GM21619 (cell line): ENCODE results near the gene HUWE1.
"Not testable (repeated sequence)": the region's sequence is repeated elsewhere in the genome, so short reads cannot be mapped to it uniquely, and the experiment has no call there.

Experiments
- ATAC-seq: cut with Tn5 transposase; IDR thresholded peaks from one replicate; pipeline ENCODE4 v1.9.1; 2021; ENCODE audit not compliant: unreplicated experiment

HUWE1 gene

GRCh38 chrX:53686151-53686885, at the start of gene HUWE1:
Gene HUWE1, minus strand, starts transcription at chrX:53686719. Its CDS starts 32,612 bp downstream, at chrX:53654107.
- peak; percentile 40 for ATAC-seq

GRCh38 chrX:53732797-53733196, 46.3 kb upstream of the HUWE1 start:
- no peak for ATAC-seq

- no peak for ATAC-seq
These were observed 43.2 kb upstream of the HUWE1 start for GRCh38 chrX:53729751-53730150.

- no peak for ATAC-seq
These were observed 42.0 kb upstream of the HUWE1 start for GRCh38 chrX:53728506-53728905.

- no peak for ATAC-seq
These were observed 38.4 kb upstream of the HUWE1 start for GRCh38 chrX:53724872-53725271.

GRCh38 chrX:53723381-53723780, 36.9 kb upstream of the HUWE1 start:
- ATAC-seq: no peak

- ATAC-seq: not testable (repeated sequence)
These were observed 35.1 kb upstream of the HUWE1 start for GRCh38 chrX:53721610-53722009.

GRCh38 chrX:53719666-53720065, 33.1 kb upstream of the HUWE1 start:
- not testable (repeated sequence) for ATAC-seq

GRCh38 chrX:53718073-53718472, 31.6 kb upstream of the HUWE1 start:
- ATAC-seq: no peak

GRCh38 chrX:53717205-53717604, 30.7 kb upstream of the HUWE1 start:
- ATAC-seq: no peak

- no peak for ATAC-seq
These were observed 30.0 kb upstream of the HUWE1 start for GRCh38 chrX:53716328-53717088.

GRCh38 chrX:53715346-53715924, 28.9 kb upstream of the HUWE1 start:
- ATAC-seq: no peak

- peak; percentile 73 for ATAC-seq
These were observed 28.2 kb upstream of the HUWE1 start for GRCh38 chrX:53714580-53715345.

GRCh38 chrX:53713987-53714579, 27.6 kb upstream of the HUWE1 start:
- peak; percentile 22 for ATAC-seq

GRCh38 chrX:53711436-53711835, 24.9 kb upstream of the HUWE1 start:
- ATAC-seq: no peak

GRCh38 chrX:53704854-53705253, 18.3 kb upstream of the HUWE1 start:
- no peak for ATAC-seq

- no peak for ATAC-seq
These were observed 17.8 kb upstream of the HUWE1 start for GRCh38 chrX:53704294-53704693.

GRCh38 chrX:53695946-53696549, 9.5 kb upstream of the HUWE1 start:
- no peak for ATAC-seq

- no peak for ATAC-seq
These were observed 8.1 kb upstream of the HUWE1 start for GRCh38 chrX:53694642-53695041.

- no peak for ATAC-seq
These were observed 1.8 kb upstream of the HUWE1 start for GRCh38 chrX:53688300-53688699.
